ENCODE measurements around the gene SMKR1. TPM values are rescaled to one million over a fixed set of nuclear protein-coding genes. Genes with fewer than 3 reads are reported as not detected.
"Not testable (repeated sequence)": the region's sequence is repeated elsewhere in the genome, so short reads cannot be mapped to it uniquely, and the experiment has no call there.

Gene SMKR1
- total and polyA plus RNA-seq, 8 donors = 0.46 to 4.5 (median 1.1) TPM

DNA sequence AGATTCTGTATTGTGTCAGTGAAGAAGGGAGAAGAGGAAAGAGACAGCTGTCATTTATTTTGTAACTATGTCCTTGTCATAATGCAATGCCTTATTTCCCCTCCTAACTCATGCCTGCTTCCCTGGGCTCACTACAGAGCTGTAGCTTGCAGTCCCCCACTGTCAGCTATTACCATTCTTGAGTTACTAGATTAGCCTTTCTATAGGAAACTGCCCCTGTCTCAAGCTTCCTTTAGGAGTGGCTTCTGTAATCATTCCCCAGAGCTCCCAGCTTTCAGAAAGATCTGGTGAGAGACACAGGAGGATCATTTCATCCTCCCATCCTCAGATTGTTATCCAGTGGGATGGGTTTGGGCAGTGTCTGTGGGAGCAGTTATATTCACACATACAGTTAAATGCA lies 32.4 kb upstream of the SMKR1 start:
- ATAC-seq (no peak), DNase-seq (no peak), FAIRE-seq (no peak)
- no peaks in the 10 kb centered on the region for H3K27me3 ChIP-seq
- H3K4me3 ChIP-seq = no peak overlapping the region
- H3K9me3 ChIP-seq = no peaks in the 10 kb centered on the region
- intact Hi-C loops (cut with DNase I) = loop anchor here in 2 of 3 donors (5.0 to 10.0 kb wide), 2 partner anchors 103 to 105 kb away; no protein-coding TSS in a partner anchor
- H3K36me3 ChIP-seq = no peaks in the 10 kb centered on the region
- H3K27ac ChIP-seq = no peak overlapping the region
- no peaks in the 10 kb centered on the region for H3K4me1 ChIP-seq
- TF ChIP-seq, protein P1, sequence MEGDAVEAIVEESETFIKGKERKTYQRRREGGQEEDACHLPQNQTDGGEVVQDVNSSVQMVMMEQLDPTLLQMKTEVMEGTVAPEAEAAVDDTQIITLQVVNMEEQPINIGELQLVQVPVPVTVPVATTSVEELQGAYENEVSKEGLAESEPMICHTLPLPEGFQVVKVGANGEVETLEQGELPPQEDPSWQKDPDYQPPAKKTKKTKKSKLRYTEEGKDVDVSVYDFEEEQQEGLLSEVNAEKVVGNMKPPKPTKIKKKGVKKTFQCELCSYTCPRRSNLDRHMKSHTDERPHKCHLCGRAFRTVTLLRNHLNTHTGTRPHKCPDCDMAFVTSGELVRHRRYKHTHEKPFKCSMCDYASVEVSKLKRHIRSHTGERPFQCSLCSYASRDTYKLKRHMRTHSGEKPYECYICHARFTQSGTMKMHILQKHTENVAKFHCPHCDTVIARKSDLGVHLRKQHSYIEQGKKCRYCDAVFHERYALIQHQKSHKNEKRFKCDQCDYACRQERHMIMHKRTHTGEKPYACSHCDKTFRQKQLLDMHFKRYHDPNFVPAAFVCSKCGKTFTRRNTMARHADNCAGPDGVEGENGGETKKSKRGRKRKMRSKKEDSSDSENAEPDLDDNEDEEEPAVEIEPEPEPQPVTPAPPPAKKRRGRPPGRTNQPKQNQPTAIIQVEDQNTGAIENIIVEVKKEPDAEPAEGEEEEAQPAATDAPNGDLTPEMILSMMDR (IDR thresholded peaks at IDR 0.05) = no peak

DNA sequence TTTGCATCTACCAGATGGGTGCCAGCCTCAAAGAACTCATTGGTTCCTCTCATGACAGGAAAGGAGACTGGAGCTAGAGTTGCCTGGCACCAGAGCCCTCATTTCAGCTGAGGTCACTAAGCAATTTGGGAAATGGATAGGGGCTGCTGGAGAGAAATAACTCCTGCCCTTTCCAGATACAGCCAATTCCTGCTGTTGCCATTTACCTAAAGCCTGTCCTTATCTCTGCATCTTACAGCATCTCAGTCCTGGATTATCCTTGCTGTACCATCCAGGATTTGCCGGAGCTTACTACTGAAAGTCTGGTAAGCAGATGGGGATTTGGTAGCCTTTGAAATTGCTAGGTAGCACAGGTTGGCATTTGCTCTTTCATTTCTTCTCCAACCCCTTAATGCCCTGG lies 31.9 kb upstream of the SMKR1 start:
- TF ChIP-seq, protein P1 (IDR thresholded peaks at IDR 0.05) = no peak
- no peaks in the 10 kb centered on the region for H3K9me3 ChIP-seq
- no peaks in the 10 kb centered on the region for H3K4me1 ChIP-seq
- H3K36me3 ChIP-seq = no peaks in the 10 kb centered on the region
- H3K27me3 ChIP-seq = no peaks in the 10 kb centered on the region
- DNase-seq (no peak), ATAC-seq (no peak), FAIRE-seq (no peak)
- intact Hi-C loops (cut with DNase I) = loop anchor here in 1 of 3 donors (5.0 kb wide), 1 partner anchor 103 kb away; no protein-coding TSS in a partner anchor
- H3K4me3 ChIP-seq = no peak overlapping the region
- no peak overlapping the region for H3K27ac ChIP-seq
- 73 to 86% methylated on average over 1 of the region's 1 CpG for WGBS, 2 donors

DNA sequence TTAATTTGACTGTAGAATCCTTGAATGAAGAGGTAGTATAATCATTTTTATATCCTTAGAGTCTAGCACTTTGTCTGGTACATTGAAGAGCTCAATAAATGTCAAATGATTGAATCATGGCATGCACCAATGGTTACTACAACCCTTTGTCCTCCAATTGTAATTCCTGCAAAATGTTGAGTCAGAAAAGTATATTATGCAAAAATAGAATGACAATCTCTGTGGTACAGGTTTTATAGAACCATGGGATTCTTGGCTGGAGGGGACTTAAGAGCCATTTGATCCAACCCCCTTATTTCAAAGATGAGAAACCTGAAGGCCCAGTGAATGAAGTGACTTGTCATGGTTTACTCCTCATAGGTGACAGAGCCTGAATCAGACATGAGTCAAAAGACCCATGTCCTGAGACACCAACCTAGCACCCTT lies 30.9 kb upstream of the SMKR1 start:
- intact Hi-C loops (cut with DNase I) = loop anchor here in 1 of 3 donors (5.0 kb wide), 1 partner anchor 104 kb away; no protein-coding TSS in a partner anchor
- TF ChIP-seq, protein P1 (IDR thresholded peaks at IDR 0.05) = no peak
- Histone ChIP-seq H3K27me3 (no peaks in the 10 kb centered on the region), H3K36me3 (no peaks in the 10 kb centered on the region), H3K9me3 (no peaks in the 10 kb centered on the region), H3K4me3 (no peak overlapping the region), H3K27ac (no peak overlapping the region), H3K4me1 (no peaks in the 10 kb centered on the region)
- ATAC-seq = no peak
- DNase-seq = no peak
- FAIRE-seq = no peak

DNA sequence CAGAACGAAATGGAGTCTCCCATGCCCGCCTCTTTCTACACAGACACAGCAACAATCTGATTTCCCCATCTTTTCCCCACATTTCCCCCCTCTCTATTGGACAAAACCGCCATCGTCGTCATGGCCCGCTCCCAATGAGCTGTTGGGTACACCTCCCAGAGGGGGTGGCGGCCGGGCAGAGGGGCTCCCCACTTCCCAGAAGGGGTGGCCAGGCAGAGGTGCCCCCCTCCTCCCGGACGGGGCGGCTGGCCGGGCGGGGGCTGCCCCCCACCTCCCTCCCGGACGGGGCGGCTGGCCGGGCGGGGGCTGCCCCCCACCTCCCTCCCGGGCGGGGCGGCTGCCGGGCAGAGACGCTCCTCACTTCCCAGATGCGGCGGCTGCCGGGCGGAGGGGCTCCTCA lies 26.4 kb upstream of the SMKR1 start:
- ATAC-seq; intact Hi-C loops (cut with DNase I); H3K27me3 ChIP-seq; H3K9me3 ChIP-seq; DNase-seq; H3K4me1 ChIP-seq; FAIRE-seq; H3K4me3 ChIP-seq; H3K27ac ChIP-seq; H3K36me3 ChIP-seq: not testable (repeated sequence)
- 92 to 98% methylated on average over 10 to 27 of the region's 27 CpGs for WGBS, 2 donors

DNA sequence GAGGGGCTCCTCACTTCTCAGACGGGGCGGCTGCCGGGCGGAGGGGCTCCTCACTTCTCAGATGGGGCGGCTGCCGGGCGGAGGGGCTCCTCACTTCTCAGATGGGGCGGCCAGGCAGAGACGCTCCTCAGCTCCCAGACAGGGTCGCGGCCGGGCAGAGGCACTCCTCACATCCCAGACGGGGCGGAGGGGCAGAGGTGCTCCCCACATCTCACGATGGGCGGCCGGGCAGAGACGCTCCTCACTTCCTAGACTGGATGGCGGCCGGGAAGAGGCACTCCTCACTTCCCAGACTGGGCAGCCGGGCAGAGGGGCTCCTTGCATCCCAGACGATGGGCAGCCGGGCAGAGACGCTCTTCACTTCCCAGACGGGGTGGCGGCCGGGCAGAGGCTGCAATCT lies 25.9 kb upstream of the SMKR1 start:
- intact Hi-C loops (cut with DNase I); H3K4me3 ChIP-seq; H3K4me1 ChIP-seq; H3K36me3 ChIP-seq; ATAC-seq; H3K27ac ChIP-seq; H3K9me3 ChIP-seq; H3K27me3 ChIP-seq; FAIRE-seq: not testable (repeated sequence)
- peak in 1 of 6 donors; percentile 46 for DNase-seq
- 97 to 98% methylated on average over 17 to 23 of the region's 27 CpGs for WGBS, 2 donors

DNA sequence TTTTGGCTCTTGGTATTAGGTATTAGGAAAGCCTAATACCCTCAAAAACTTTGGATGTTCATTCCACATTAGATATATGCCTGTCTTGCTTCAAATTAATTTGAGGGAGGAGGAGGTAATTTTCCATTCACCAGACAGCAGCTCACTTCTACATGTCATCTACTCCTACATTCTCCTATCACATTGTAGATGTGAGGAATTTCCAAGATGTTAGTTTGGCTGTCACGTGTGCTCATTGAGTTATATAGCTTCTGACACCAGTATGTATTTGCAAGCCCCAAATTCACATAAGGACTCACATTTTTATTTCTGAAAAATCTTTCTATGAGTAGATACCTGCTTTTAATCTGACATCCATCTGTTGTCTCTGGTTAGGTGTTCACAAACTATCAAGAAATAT lies 22.5 kb upstream of the SMKR1 start:
- H3K4me3 ChIP-seq = no peak overlapping the region
- H3K27ac ChIP-seq = no peak overlapping the region
- no peaks in the 10 kb centered on the region for H3K4me1 ChIP-seq
- TF ChIP-seq, protein P1 (IDR thresholded peaks at IDR 0.05) = no peak
- no peaks in the 10 kb centered on the region for H3K9me3 ChIP-seq
- no peak for DNase-seq
- no peaks in the 10 kb centered on the region for H3K36me3 ChIP-seq
- no peak for ATAC-seq
- FAIRE-seq = no peak
- 94 to 98% methylated on average over 1 of the region's 1 CpG for WGBS, 2 donors
- intact Hi-C loops (cut with DNase I) = no loop called here
- no peaks in the 10 kb centered on the region for H3K27me3 ChIP-seq
